Measurements from ENCODE around the gene LRSAM1. TPM values are rescaled to one million over a fixed set of nuclear protein-coding genes. Genes with fewer than 3 reads are reported as not detected.

LRSAM1 gene
- 8.3 and 21.6 TPM in 2 replicates for total RNA-seq (2014; rRNA removed; shearing (Covaris generic); ENCODE audit: low replicate concordance)

DNA sequence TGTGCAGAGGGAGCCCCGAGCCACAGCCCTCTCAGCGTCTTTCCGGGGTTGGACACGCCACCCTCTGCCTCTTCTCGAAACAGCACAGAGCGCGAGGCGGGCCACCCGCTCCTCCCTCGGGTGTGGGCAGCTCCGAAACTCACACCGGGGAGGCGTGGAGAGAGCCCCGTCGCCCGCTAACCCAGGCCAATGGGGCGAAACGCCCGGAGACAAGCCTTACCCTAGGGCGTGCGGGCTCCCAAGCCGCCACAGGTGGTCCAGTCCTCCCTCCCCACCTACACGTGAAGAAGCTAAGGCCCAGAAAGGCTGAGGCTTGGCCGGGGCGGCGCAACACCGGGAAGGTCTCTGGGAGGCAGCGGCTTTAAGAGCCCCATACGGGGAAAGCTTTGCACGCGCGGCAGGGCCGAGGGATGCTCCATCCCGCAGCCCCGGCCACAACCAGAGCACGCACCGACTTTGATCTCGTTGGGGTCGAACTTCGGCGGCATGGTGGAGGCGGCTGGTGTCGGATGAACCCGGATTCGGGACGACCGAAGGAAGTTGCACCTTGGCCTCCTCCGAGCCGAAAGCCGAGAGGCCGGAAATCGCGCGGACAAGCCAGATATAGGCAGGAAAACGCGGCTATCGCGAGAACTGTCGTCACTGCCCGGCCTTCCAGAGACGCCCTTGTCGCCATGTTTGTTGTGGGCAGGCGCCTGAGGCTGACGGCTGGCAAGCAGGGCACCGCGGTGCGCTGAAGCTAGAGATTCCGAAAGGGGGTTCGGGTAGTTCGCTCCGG, at the start of gene LRSAM1, which contains the start of gene RPL12:
TSS of gene LRSAM1 (plus strand) at position 681 of the 778 bp plus-strand sequence. CDS start 3,018 bp downstream, outside the sequence.
TSS of gene RPL12 (minus strand) at position 577 of the 778 bp plus-strand sequence. CDS start at position 488, 89 bp downstream.
- H3K9me3 ChIP-seq = no peaks in the 10 kb centered on the region

DNA sequence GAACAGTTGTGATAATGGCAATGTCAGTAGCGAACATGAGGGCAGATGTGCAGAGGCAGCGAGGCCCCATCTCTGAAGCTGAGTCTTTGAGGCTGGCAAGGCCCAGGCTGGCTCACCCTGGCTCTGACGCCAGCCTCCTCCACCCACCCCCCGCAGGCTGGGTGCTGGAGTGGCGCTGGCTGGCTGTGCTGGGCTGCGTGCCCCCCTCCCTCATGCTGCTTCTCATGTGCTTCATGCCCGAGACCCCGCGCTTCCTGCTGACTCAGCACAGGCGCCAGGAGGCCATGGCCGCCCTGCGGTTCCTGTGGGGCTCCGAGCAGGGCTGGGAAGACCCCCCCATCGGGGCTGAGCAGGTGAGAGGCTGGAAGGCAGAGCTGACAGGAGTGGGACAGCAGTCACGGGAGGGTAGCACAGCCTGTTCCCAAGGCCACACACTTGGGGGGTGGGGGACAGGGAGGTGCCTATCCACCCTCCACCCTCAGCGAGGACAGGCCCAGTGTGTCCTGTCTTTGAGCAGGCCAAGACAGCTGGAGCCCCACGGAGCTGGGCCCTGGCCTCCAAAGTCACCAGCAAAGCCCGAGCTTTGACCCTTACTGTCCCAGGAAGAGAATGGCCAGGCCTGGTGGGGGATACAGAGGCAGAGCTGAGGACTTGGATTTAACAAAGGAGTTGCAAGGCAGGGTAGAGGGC, 48.8 kb upstream of the LRSAM1 start:
- Histone ChIP-seq H3K9me3 (no peaks in the 10 kb centered on the region), H3K36me3 (0 out of 2 replicates have a peak, but pooled peaks cover 3% of the 10 kb centered on the region), H3K27me3 (no peaks in the 10 kb centered on the region), H3K4me3 (no peak overlapping the region)
- DNase-seq = no peak

More for the DNA sequence above, at the start of gene LRSAM1, which contains the start of gene RPL12:
- Histone ChIP-seq H3K36me3 (peaks cover 60% of the 10 kb centered on the region), H3K27me3 (no peaks in the 10 kb centered on the region; the same call in 1 of the 2 replicates), H3K4me3 (peak within 1 kb of the TSS; percentile 85)
- DNase-seq = peak; percentile 92

DNA sequence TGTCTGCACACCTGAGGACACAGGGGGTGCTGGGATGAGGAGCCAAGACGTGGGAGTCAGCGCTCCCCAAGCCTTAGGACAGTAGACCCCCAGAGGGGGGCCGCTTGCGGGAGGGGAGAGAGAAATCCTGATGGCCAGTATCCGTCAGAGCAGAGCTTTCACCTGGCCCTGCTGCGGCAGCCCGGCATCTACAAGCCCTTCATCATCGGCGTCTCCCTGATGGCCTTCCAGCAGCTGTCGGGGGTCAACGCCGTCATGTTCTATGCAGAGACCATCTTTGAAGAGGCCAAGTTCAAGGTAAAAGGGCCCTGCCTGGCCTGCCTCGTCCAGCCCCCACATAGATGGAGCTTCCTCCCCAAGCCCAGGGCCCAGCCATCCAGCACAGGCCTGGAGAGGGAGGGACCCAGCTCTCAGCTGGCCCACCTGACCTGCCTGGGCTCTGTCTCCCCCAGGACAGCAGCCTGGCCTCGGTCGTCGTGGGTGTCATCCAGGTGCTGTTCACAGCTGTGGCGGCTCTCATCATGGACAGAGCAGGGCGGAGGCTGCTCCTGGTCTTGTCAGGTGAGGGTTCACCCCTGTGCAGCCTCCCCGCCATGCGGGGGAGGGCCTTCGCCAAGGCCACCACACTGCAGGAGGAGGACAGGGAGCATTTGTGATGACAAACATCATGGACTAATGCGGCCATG, 47.7 kb upstream of the LRSAM1 start:
- H3K27me3 ChIP-seq = no peaks in the 10 kb centered on the region
- DNase-seq = no peak
- H3K36me3 ChIP-seq = 0 out of 2 replicates have a peak, but pooled peaks cover 3% of the 10 kb centered on the region
- H3K4me3 ChIP-seq = no peak overlapping the region
- H3K9me3 ChIP-seq = no peaks in the 10 kb centered on the region

DNA sequence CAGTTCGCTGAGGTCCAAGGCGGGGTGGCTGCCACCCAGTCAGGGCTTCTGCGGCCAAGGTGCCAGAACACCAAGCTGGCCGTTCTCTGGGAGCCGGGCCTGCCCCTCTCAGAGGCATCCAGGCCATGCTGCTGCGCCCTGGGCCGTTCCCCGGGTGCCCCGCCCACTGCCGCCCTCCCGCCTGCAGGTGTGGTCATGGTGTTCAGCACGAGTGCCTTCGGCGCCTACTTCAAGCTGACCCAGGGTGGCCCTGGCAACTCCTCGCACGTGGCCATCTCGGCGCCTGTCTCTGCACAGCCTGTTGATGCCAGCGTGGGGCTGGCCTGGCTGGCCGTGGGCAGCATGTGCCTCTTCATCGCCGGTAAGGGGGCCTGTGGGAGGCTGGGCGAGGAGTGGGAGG, 46.7 kb upstream of the LRSAM1 start:
- Histone ChIP-seq H3K27me3 (no peaks in the 10 kb centered on the region), H3K36me3 (0 out of 2 replicates have a peak, but pooled peaks cover 3% of the 10 kb centered on the region), H3K9me3 (no peaks in the 10 kb centered on the region), H3K4me3 (no peak overlapping the region)
- no peak for DNase-seq

DNA sequence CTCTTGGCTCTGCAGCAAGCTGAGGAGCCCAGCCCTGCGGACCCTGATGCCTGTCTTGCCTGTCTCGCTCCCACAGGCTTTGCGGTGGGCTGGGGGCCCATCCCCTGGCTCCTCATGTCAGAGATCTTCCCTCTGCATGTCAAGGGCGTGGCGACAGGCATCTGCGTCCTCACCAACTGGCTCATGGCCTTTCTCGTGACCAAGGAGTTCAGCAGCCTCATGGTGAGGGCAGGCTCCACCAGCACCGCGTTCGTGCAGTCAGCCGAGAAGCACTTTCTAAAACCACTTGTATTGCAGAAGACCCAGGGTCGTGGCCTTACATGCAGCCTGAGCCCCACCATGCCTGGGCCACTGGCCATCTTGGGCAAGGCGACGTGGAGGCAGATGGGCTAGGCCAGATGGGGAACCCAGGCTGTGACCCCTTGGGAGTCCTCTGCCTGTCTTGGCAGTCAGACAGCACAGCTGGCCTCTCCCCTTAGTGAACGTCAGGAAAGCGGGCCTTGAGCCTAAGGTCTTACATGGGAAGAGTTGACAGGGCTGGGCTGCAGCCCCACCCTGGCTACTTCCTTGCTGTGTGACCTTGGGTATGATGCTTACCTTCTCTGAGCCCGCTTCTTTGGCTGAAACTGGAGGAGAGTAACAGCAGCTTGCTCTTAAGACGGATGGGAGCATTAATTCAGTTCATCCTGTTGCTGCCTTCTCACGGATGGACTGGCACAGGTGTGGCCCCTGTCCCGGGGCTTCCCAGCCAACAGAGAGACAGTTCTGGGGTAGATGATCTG, 45.8 kb upstream of the LRSAM1 start:
- DNase-seq = no peak
- no peak overlapping the region for H3K4me3 ChIP-seq
- 0 out of 2 replicates have a peak, but pooled peaks cover 3% of the 10 kb centered on the region for H3K36me3 ChIP-seq
- H3K27me3 ChIP-seq = no peaks in the 10 kb centered on the region
- no peaks in the 10 kb centered on the region for H3K9me3 ChIP-seq

DNA sequence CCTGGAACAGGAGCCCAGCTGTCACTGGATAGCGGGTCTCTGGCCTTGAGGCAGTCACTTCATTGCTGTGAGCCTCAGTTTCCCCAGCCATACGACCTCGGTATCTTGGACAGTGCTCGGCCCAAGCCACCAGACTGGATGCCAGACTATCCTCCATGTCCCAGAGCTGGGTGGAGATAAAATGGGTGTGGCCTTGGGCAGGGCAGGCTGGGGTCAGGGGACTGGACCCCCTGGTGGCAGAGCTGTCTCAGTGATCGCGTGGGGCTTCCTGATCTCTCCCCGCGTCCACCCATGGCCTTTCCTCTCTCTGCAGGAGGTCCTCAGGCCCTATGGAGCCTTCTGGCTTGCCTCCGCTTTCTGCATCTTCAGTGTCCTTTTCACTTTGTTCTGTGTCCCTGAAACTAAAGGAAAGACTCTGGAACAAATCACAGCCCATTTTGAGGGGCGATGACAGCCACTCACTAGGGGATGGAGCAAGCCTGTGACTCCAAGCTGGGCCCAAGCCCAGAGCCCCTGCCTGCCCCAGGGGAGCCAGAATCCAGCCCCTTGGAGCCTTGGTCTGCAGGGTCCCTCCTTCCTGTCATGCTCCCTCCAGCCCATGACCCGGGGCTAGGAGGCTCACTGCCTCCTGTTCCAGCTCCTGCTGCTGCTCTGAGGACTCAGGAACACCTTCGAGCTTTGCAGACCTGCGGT, 44.4 kb upstream of the LRSAM1 start:
- no peak for DNase-seq
- Histone ChIP-seq H3K4me3 (no peak overlapping the region), H3K27me3 (no peaks in the 10 kb centered on the region), H3K36me3 (no peaks in the 10 kb centered on the region), H3K9me3 (no peaks in the 10 kb centered on the region)

DNA sequence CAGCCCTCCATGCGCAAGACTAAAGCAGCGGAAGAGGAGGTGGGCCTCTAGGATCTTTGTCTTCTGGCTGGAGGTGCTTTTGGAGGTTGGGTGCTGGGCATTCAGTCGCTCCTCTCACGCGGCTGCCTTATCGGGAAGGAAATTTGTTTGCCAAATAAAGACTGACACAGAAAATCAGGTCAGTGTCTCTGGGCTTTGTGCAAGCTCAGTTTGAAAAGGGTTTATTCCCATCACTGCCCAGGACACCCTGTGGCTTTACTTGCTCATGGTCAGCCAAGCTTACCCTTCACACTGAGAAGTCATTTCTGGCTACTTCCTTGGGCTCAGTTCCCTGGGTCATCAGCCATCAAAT, 43.8 kb upstream of the LRSAM1 start:
- Histone ChIP-seq H3K36me3 (no peaks in the 10 kb centered on the region), H3K9me3 (no peaks in the 10 kb centered on the region), H3K4me3 (no peak overlapping the region), H3K27me3 (no peaks in the 10 kb centered on the region)
- no peak for DNase-seq

DNA sequence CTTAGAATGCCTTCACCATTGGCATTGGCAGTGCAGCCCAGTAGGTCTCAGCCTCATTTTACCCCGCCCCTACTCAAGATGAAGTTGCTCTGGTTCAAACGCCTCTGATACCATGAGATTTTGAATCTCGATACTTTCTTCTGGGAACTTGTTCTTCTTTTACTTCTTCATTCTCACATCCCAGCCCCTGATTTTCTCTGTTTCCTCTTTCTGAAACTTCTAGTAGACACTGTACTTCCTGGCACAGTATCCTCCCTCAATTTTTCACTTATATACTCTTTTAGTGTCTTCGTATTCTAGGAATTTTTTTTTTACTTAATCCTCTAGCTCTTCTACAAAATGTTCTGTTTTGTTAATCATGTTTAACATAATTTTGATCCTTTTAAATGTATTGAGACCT, 40.2 kb upstream of the LRSAM1 start:
- Histone ChIP-seq H3K27me3 (no peaks in the 10 kb centered on the region), H3K9me3 (no peaks in the 10 kb centered on the region), H3K4me3 (no peak overlapping the region), H3K36me3 (no peaks in the 10 kb centered on the region)
- no peak for DNase-seq

DNA sequence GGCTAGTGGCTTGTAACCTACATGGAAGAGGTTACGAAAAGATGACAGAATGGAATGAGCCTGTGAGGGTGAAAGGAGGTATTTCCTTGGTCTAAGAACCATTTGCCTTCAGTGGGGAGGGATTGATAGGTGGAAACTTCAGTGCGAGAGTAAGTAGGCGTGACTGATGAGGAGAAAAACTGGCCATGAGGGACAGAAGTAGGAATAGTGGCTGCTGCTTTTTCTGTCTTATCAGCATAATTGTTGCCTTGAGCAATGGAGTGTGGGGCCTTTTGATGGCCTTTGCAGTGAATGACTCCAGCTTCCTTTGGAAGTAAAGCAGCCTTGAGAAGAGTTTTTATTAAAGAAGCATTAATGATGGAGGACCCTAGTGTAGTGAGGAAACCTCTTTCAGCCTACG, 36.2 kb upstream of the LRSAM1 start:
- H3K9me3 ChIP-seq = no peaks in the 10 kb centered on the region
- H3K27me3 ChIP-seq = no peaks in the 10 kb centered on the region
- no peak overlapping the region for H3K4me3 ChIP-seq
- no peak for DNase-seq
- H3K36me3 ChIP-seq = no peaks in the 10 kb centered on the region

DNA sequence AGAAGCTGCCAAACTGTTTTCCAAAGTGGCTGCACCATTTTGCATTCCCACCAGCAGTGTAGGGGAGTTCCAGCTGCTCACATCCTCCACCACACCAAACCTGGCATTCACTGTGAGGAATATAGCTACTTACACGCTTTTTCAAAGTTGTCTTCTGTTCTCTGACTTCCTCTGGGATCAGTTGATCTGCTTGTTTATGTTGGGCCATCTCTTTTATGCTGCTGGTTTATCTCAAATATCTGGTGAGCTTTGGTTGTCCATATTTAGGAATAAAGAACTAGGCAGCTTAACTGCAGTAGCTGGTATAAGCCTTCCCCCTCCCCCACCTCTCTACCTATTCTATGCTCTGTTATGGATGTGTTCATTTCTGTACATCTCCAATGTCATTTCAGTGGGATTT, 35.7 kb upstream of the LRSAM1 start:
- no peaks in the 10 kb centered on the region for H3K36me3 ChIP-seq
- no peak overlapping the region for H3K4me3 ChIP-seq
- no peaks in the 10 kb centered on the region for H3K9me3 ChIP-seq
- no peaks in the 10 kb centered on the region for H3K27me3 ChIP-seq
- no peak for DNase-seq

DNA sequence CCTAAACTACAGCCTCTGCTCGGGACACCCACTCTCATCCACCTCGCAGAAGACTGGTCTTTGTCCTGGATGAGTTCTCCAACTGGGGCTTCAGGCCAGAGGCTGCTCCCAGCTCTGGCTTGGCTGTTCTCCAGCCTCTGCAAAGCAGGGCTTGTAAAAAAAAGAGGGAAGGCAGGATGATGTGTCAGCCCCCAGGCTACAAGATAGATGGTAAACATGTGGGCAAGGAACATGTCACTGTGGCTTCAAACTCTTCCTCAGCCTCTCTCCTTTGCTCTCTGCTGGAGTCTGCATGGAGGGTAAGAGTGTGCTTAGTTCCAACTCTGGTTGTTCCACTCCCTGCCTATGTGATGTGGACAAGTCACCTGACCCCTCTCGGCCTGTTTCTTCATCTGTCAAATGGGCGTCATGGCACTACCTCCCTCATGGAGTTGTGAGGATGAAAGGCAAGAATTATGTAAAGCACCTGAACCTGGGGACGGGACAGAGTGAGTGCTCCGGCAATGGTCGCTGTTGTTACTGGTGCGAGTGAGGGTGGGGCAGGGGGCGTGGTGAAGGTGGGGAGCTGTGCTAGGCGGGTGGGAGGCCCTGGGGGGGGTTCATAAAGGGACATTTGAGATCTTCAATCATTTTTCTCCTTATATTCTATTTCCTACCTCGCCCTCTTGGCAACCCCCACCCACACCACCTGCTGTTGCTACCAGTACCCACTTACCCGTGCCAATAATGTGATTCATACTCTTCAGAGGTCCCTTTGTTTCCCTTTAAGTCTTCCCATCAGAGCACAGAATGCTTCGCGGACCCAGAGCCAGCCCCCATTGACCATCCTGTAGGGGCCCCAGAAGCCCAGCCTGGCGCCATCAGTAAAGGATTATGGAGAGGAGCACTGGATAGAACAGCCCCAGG, 33.9 kb upstream of the LRSAM1 start:
- peak; percentile 82 for DNase-seq
- Histone ChIP-seq H3K27me3 (no peaks in the 10 kb centered on the region), H3K4me3 (no peak overlapping the region), H3K9me3 (no peaks in the 10 kb centered on the region), H3K36me3 (no peaks in the 10 kb centered on the region)

DNA sequence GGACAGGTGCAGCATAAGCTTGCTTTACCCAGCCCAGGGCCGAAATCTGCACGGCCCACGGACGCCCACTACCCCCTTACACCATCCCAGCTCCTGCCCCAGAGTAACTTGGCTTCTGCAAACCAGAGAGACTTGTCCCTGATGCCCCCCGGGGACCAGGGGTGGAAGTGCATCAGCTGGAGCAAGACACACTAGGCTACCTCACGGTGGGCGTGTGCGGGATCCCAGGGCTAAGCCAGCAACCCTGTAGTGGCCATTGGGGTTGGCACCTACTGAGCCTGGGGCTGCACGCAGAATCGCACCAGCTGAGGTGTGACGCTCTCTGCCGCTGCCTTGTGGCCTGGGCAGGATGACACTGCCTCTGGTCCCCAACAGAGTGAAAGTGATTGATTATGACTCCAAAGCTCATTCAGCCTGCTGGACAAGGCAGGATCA, 33.3 kb upstream of the LRSAM1 start:
- Histone ChIP-seq H3K27me3 (no peaks in the 10 kb centered on the region), H3K4me3 (no peak overlapping the region), H3K36me3 (no peaks in the 10 kb centered on the region), H3K9me3 (no peaks in the 10 kb centered on the region)
- peak; percentile 36 for DNase-seq

DNA sequence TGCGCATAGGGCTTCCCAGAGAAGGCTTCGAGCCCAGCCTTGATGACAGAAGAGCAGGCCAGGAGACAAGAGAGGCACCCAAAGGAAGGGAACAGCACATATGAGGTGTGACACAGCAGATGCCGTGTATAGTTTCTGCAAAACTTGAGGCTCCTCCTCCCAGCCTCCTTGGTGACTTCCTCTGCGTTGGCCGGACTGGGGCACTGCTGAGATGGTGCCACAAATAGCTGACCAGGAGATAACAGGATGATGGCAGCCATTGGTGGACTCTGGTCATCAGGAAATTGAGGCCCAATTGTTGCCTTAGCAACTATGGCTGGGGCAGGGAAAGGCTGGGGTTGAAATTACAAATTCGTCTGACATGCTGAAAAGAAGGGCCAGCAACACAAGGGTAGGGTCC, 32.0 kb upstream of the LRSAM1 start:
- H3K27me3 ChIP-seq = no peaks in the 10 kb centered on the region
- H3K9me3 ChIP-seq = no peaks in the 10 kb centered on the region
- no peaks in the 10 kb centered on the region for H3K36me3 ChIP-seq
- no peak for DNase-seq
- H3K4me3 ChIP-seq = no peak overlapping the region

DNA sequence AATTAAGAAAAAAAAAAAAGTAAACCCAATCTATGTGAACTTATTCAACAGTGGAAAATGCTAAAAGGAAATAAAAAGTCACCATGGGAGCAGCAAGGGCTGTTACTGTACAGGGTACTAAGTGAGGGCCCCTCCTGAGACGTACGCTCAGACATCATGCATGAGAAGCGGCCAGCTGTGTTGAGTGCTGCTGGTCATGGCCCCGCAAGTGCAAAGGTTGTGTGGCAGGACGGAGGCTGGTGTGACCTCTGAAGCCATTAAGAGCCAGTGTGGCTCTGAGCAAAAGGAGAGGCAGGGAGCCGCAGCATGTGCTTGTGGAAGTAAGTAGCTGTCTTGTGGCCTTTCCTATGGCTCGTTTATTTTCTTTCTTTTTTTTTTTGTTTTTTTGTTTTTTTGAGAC, 30.3 kb upstream of the LRSAM1 start:
- H3K27me3 ChIP-seq = no peaks in the 10 kb centered on the region
- no peaks in the 10 kb centered on the region for H3K9me3 ChIP-seq
- DNase-seq = no peak
- no peaks in the 10 kb centered on the region; the same call in 1 of the 2 replicates for H3K36me3 ChIP-seq
- H3K4me3 ChIP-seq = no peak overlapping the region
